GM18502 (cell line): ENCODE measurements around the gene PRAMEF26.
"Not testable (repeated sequence)": the region's sequence is repeated elsewhere in the genome, so short reads cannot be mapped to it uniquely, and the experiment has no call there.

Experiments
- ATAC-seq: cut with Tn5 transposase; IDR thresholded peaks from one replicate; pipeline ENCODE4 v1.9.1; 2021; ENCODE audit warnings: mild to moderate bottlenecking; ENCODE audit not compliant: unreplicated experiment, poor library complexity

Gene PRAMEF26

DNA sequence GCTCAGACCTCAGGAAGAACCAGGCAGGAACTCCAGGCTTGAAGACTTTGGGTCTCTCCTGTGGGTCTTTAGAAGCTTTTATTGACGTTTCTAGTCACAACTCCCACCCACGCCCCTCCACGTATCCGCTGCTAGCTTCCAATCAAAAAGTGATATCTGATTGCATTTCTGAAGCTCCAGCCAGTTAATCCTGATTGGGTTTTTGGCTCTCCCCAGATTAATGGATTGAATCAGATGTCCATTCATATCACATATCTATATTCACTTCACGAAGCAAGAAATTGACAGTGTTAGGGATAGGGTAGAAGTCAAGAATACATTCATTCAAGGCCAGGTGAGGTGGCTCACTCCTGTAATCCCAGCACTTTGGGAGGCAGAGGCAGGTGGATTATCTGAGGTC, at the start of gene PRAMEF26:
Gene PRAMEF26 (minus strand): TSS at position 101 of the 400 bp plus-strand sequence. CDS start 2,914 bp downstream, outside the sequence.
- not testable (repeated sequence) for ATAC-seq

- ATAC-seq = not testable (repeated sequence)
Measured at GRCh38 chr1:13201309-13201708, 45.5 kb upstream of the PRAMEF26 start, which contains the start of gene PRAMEF13. Gene PRAMEF13, minus strand, starts transcription at chr1:13201409. Its CDS starts 1,820 bp downstream, at chr1:13199589.

GRCh38 chr1:13171548-13171947, 15.7 kb upstream of the PRAMEF26 start, which contains the start of gene PRAMEF9:
Gene PRAMEF9, plus strand, starts transcription at chr1:13171848. Its CDS starts 3,433 bp downstream, at chr1:13175281.
- not testable (repeated sequence) for ATAC-seq

- not testable (repeated sequence) for ATAC-seq
Measured at GRCh38 chr1:13165531-13165930, 9.7 kb upstream of the PRAMEF26 start, which contains the start of gene HNRNPCL4. Gene HNRNPCL4, minus strand, starts transcription at chr1:13165631. Its CDS starts 164 bp downstream, at chr1:13165467.

GRCh38 chr1:13116754-13117153, 39.1 kb downstream of the PRAMEF26 start, which contains the start of gene HNRNPCL2:
Gene HNRNPCL2, minus strand, starts transcription at chr1:13116854. Its CDS starts 454 bp downstream, at chr1:13116400.
- not testable (repeated sequence) for ATAC-seq
